Bronchial epithelial cell (primary cell): ENCODE measurements around the gene FXYD6. TPM values are rescaled to one million over a fixed set of nuclear protein-coding genes. Genes with fewer than 3 reads are reported as not detected.

Experiments used
- DNase-seq: peaks from one replicate; pipeline ENCODE4 v3.0.0-alpha.2; 2010; ENCODE audit warnings: low read depth
- FAIRE-seq: peaks from 2 replicates; lab custom pipeline; 2011; peaks lifted over from hg19 to GRCh38; lab: Jason Lieb, UNC
- H3K27me3 ChIP-seq: 2 replicates; pipeline ENCODE4 v1.5.1; 2011; ENCODE audit warnings: low read length; ENCODE audit not compliant: control insufficient read depth, insufficient read depth
- H3K36me3 ChIP-seq: 2 replicates; pipeline ENCODE4 v1.5.1; 2011; ENCODE audit warnings: low read length; ENCODE audit not compliant: control insufficient read depth, insufficient read depth
- H3K4me3 ChIP-seq: 2 replicates; pipeline ENCODE4 v1.5.1; 2011; ENCODE audit warnings: mild to moderate bottlenecking, low read depth, low read length, control low read depth
- CTCF ChIP-seq: IDR thresholded peaks from 2 replicates; pipeline ENCODE4 v1.5.1; 2011; ENCODE audit warnings: mild to moderate bottlenecking, moderate library complexity, low read length, control low read depth, inconsistent platforms; ENCODE audit not compliant: insufficient read depth, severe bottlenecking
- total RNA-seq: library from RNA; depleted of rRNA; stranded (reverse); fragments of >200 nt; gene quantifications from 2 replicates; pipeline ENCODE4 v1.2.1, GENCODE V29; 2014

FXYD6 gene
- total RNA-seq, 1 donor from 2014 or later: not detected

GRCh38 chr11:117859061-117859460 lies 17.4 kb downstream of the FXYD6 start:
- FAIRE-seq (no peak), DNase-seq (no peak)
- Histone ChIP-seq H3K27me3 (no peaks in the 10 kb centered on the region), H3K4me3 (no peak overlapping the region), H3K36me3 (no peaks in the 10 kb centered on the region)
- no peak for TF ChIP-seq CTCF

- Histone ChIP-seq H3K4me3 (no peak overlapping the region), H3K36me3 (no peaks in the 10 kb centered on the region), H3K27me3 (no peaks in the 10 kb centered on the region)
- FAIRE-seq (no peak), DNase-seq (no peak)
- TF ChIP-seq CTCF: no peak
Measured at GRCh38 chr11:117857734-117858414, 18.6 kb downstream of the FXYD6 start.

GRCh38 chr11:117855912-117856651 lies 20.4 kb downstream of the FXYD6 start:
- no peaks in the 10 kb centered on the region for H3K36me3 ChIP-seq
- no peaks in the 10 kb centered on the region for H3K27me3 ChIP-seq
- H3K4me3 ChIP-seq: no peak overlapping the region
- FAIRE-seq (no peak), DNase-seq (no peak)
- TF ChIP-seq CTCF: no peak

- DNase-seq: no peak
- no peak for TF ChIP-seq CTCF
- no peak for FAIRE-seq
- Histone ChIP-seq H3K27me3 (no peaks in the 10 kb centered on the region), H3K4me3 (no peak overlapping the region), H3K36me3 (no peaks in the 10 kb centered on the region)
Measured at GRCh38 chr11:117855186-117855845, 21.1 kb downstream of the FXYD6 start.

- no peak overlapping the region for H3K4me3 ChIP-seq
- H3K36me3 ChIP-seq: no peaks in the 10 kb centered on the region
- no peak for TF ChIP-seq CTCF
- no peaks in the 10 kb centered on the region for H3K27me3 ChIP-seq
- DNase-seq (no peak), FAIRE-seq (no peak)
Measured at GRCh38 chr11:117852309-117852708, 24.1 kb downstream of the FXYD6 start.
